Astrocyte of the spinal cord (primary cell): ENCODE results near the gene GRHL3.

ENCODE experiments used
- DNase-seq: peaks from one replicate; pipeline ENCODE4 v3.0.0; 2011; ENCODE audit warnings: low read depth, low spot score
- H3K4me3 ChIP-seq: 2 replicates; pipeline ENCODE4 v1.5.1; 2011; ENCODE audit warnings: low read depth, mild to moderate bottlenecking, low read length, moderate library complexity
- CTCF ChIP-seq: IDR thresholded peaks from 2 replicates; pipeline ENCODE4 v1.5.1; 2012; ENCODE audit warnings: low read depth, mild to moderate bottlenecking, low read length, inconsistent platforms
- in situ Hi-C: cut with HindIII; loops from 2 replicates; pipeline ENCODE4 v1.10.0; 2017; ENCODE audit warnings: low sequenced_read_pairs

GRHL3 gene

GRCh38 chr1:24321697-24322469 is 2.7 kb downstream of the GRHL3 start:
- H3K4me3 ChIP-seq, result peak overlapping the region; percentile 30
- no peak for TF ChIP-seq CTCF
- DNase-seq, result peak; percentile 90
- in situ Hi-C loops, result no loop called here

GRCh38 chr1:24322470-24323177 is 3.5 kb downstream of the GRHL3 start:
- no peak for DNase-seq
- in situ Hi-C loops, result no loop called here
- TF ChIP-seq CTCF, result no peak
- peak overlapping the region; percentile 30 for H3K4me3 ChIP-seq

- DNase-seq, result no peak
- in situ Hi-C loops, result no loop called here
- TF ChIP-seq CTCF, result no peak
- H3K4me3 ChIP-seq, result no peak overlapping the region
Measured at GRCh38 chr1:24323281-24323680, 4.1 kb downstream of the GRHL3 start.

GRCh38 chr1:24324903-24325302 is 5.7 kb downstream of the GRHL3 start:
- no peak overlapping the region for H3K4me3 ChIP-seq
- TF ChIP-seq CTCF, result no peak
- DNase-seq, result no peak
- in situ Hi-C loops, result no loop called here

- TF ChIP-seq CTCF, result no peak
- in situ Hi-C loops, result no loop called here
- no peak for DNase-seq
- no peak overlapping the region for H3K4me3 ChIP-seq
Measured at GRCh38 chr1:24325587-24326449, 6.7 kb downstream of the GRHL3 start.

GRCh38 chr1:24327486-24327885 is 8.3 kb downstream of the GRHL3 start:
- no peak for TF ChIP-seq CTCF
- in situ Hi-C loops, result no loop called here
- no peak overlapping the region for H3K4me3 ChIP-seq
- DNase-seq, result no peak
